Measurements from ENCODE around the gene MCAM.

DNA sequence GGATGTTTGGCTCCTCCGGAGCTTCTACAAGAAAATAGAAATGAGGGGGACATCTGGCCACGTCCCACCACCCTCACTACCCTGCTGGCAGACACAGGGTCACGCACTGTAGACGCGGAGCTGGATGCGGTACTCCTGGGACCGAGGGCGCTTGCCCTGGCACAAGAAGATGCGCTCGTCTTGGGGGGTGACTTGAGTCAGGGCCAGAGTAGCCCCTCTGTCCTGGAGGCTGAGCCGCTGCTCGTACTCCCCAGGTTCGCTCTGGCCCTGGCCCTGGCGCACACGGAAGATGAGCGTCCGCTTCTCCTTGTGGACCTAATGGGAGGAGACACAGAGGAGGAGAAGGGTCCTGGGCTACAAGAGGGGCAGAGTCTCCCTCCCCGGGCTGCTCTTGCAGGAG, 2.2 kb downstream of the MCAM start:
- no peak for TF ChIP-seq FOXP2 (optimal IDR thresholded peaks at IDR 0.05; ENCODE audit: borderline replicate concordance, extremely low read depth, extremely low read length, insufficient read depth)
- TF ChIP-seq POLR2AphosphoS5 (IDR thresholded peaks at IDR 0.05; ENCODE audit: low read depth, low read length) = no peak
- TF ChIP-seq, protein P1, sequence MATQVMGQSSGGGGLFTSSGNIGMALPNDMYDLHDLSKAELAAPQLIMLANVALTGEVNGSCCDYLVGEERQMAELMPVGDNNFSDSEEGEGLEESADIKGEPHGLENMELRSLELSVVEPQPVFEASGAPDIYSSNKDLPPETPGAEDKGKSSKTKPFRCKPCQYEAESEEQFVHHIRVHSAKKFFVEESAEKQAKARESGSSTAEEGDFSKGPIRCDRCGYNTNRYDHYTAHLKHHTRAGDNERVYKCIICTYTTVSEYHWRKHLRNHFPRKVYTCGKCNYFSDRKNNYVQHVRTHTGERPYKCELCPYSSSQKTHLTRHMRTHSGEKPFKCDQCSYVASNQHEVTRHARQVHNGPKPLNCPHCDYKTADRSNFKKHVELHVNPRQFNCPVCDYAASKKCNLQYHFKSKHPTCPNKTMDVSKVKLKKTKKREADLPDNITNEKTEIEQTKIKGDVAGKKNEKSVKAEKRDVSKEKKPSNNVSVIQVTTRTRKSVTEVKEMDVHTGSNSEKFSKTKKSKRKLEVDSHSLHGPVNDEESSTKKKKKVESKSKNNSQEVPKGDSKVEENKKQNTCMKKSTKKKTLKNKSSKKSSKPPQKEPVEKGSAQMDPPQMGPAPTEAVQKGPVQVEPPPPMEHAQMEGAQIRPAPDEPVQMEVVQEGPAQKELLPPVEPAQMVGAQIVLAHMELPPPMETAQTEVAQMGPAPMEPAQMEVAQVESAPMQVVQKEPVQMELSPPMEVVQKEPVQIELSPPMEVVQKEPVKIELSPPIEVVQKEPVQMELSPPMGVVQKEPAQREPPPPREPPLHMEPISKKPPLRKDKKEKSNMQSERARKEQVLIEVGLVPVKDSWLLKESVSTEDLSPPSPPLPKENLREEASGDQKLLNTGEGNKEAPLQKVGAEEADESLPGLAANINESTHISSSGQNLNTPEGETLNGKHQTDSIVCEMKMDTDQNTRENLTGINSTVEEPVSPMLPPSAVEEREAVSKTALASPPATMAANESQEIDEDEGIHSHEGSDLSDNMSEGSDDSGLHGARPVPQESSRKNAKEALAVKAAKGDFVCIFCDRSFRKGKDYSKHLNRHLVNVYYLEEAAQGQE (IDR thresholded peaks at IDR 0.05; ENCODE audit: insufficient read depth in 1 of 2, low read depth in 2 of 2, low read length in 2 of 2) = no peak

Measured in PFSK-1 (cell line).